Parathyroid adenoma (tissue), 2 donors: ENCODE results near the gene OR9Q1.

ENCODE experiments used
- H2AFZ ChIP-seq: fragments of 300-600 bp; sonication (generic); one replicate; pipeline ENCODE4 v1.7.0; 2017; ENCODE audit warnings: antibody characterized with exemption, mild to moderate bottlenecking
- H3K27ac ChIP-seq: fragments of 300-600 bp; sonication (generic); one replicate; pipeline ENCODE4 v1.7.0; 2017
- H3K27me3 ChIP-seq: fragments of 300-600 bp; sonication (generic); one replicate; pipeline ENCODE4 v1.7.0; 2017; ENCODE audit warnings: low read length; ENCODE audit not compliant: control insufficient read depth, insufficient read depth
- H3K36me3 ChIP-seq: fragments of 300-600 bp; sonication (generic); one replicate; pipeline ENCODE4 v1.7.0; 2017; ENCODE audit warnings: low read length; ENCODE audit not compliant: control insufficient read depth, insufficient read depth
- H3K4me1 ChIP-seq: fragments of 300-600 bp; sonication (generic); one replicate; pipeline ENCODE4 v1.7.0; 2017; ENCODE audit warnings: control low read depth
- H3K4me2 ChIP-seq: fragments of 300-600 bp; sonication (generic); one replicate; pipeline ENCODE4 v1.7.0; 2017; ENCODE audit warnings: low read length
- H3K4me3 ChIP-seq: fragments of 300-600 bp; sonication (generic); one replicate; pipeline ENCODE4 v1.7.0; 2017; ENCODE audit warnings: low read depth, low read length
- H3K79me2 ChIP-seq: fragments of 300-600 bp; sonication (generic); one replicate; pipeline ENCODE4 v1.7.0; 2017; ENCODE audit warnings: control low read depth
- H3K9ac ChIP-seq: fragments of 300-600 bp; sonication (generic); one replicate; pipeline ENCODE4 v1.7.0; 2017; ENCODE audit warnings: mild to moderate bottlenecking
- H3K9me3 ChIP-seq: fragments of 300-600 bp; sonication (generic); one replicate; pipeline ENCODE4 v1.7.0; 2017; ENCODE audit warnings: low read length; ENCODE audit not compliant: control insufficient read depth
- CTCF ChIP-seq: fragments of 300-600 bp; sonication (generic); IDR thresholded peaks from one replicate; pipeline ENCODE4 v1.7.0; 2017; ENCODE audit warnings: antibody characterized with exemption, mild to moderate bottlenecking
- donor health status: primary hyperparathyroidism.

OR9Q1 gene

GRCh38 chr11:58121096-58121495 lies 97.4 kb downstream of the OR9Q1 start:
- Histone ChIP-seq H3K4me3 (no peak overlapping the region), H3K9me3 (no peaks in the 10 kb centered on the region), H3K4me1 (no peaks in the 10 kb centered on the region), H3K79me2 (no peaks in the 10 kb centered on the region), H3K36me3 (no peaks in the 10 kb centered on the region), H3K4me2 (no peak overlapping the region), H3K27ac (no peak overlapping the region), H3K9ac (no peak overlapping the region), H2AFZ (no peak overlapping the region), H3K27me3 (no peaks in the 10 kb centered on the region)
- no peak for TF ChIP-seq CTCF

DNA sequence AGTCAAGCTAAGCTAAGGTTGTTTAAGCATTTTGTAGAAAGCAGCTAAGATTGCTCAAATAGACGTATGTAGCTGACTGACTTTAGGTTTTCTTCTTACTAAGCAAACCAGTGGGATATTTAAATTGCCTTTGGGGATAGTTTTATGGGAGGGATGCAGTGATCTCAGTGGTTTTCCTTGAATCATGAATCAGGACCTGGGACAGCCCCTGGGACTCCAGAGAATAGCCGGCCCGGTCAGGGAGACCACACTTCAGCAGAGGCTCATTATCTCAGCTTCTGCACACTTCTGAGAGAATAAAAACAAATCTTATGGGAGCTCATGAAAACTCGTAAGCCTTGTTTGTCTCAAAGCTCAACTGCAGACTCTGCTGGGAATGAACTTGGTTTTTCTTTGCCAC lies 101.8 kb downstream of the OR9Q1 start, which contains the start of gene OR9I1:
Gene OR9I1, minus strand, starts transcription at position 62 of the 400 bp plus-strand sequence. CDS start 6,086 bp downstream, outside the sequence.
- no peak within 1 kb of the TSS for H2AFZ ChIP-seq
- H3K4me1 ChIP-seq = no peaks in the 10 kb centered on the region
- H3K9me3 ChIP-seq = no peaks in the 10 kb centered on the region
- H3K27me3 ChIP-seq = no peaks in the 10 kb centered on the region
- no peak within 1 kb of the TSS for H3K4me3 ChIP-seq
- no peak within 1 kb of the TSS for H3K4me2 ChIP-seq
- TF ChIP-seq CTCF = no peak
- H3K9ac ChIP-seq = no peak within 1 kb of the TSS
- H3K36me3 ChIP-seq = no peaks in the 10 kb centered on the region
- no peaks in the 10 kb centered on the region for H3K79me2 ChIP-seq
- H3K27ac ChIP-seq = no peak within 1 kb of the TSS

DNA sequence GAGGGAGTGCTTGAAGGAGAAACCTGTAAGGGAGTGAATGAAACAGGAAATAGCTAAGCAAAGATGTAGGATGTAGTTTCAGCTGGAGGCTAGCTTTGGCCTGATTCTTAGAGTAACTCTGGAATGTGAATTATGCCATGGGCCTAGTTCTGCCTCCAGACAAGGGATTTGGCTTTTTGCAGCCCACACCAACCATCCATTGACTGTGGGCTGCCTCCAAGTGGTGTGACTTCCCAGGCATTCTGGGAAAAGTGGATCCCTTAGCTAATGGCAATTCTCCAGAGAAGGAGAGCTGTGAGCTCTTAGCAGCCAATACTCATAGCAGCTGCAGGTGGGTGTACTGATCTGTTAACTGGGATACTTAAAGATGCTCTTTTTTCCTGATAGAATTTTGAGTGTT lies 103.7 kb downstream of the OR9Q1 start:
- no peak overlapping the region for H3K4me2 ChIP-seq
- no peak overlapping the region for H3K27ac ChIP-seq
- no peaks in the 10 kb centered on the region for H3K9me3 ChIP-seq
- no peak overlapping the region for H3K9ac ChIP-seq
- no peaks in the 10 kb centered on the region for H3K4me1 ChIP-seq
- no peaks in the 10 kb centered on the region for H3K36me3 ChIP-seq
- H2AFZ ChIP-seq = no peak overlapping the region
- no peak overlapping the region for H3K4me3 ChIP-seq
- H3K27me3 ChIP-seq = no peaks in the 10 kb centered on the region
- H3K79me2 ChIP-seq = no peaks in the 10 kb centered on the region
- TF ChIP-seq CTCF = no peak

DNA sequence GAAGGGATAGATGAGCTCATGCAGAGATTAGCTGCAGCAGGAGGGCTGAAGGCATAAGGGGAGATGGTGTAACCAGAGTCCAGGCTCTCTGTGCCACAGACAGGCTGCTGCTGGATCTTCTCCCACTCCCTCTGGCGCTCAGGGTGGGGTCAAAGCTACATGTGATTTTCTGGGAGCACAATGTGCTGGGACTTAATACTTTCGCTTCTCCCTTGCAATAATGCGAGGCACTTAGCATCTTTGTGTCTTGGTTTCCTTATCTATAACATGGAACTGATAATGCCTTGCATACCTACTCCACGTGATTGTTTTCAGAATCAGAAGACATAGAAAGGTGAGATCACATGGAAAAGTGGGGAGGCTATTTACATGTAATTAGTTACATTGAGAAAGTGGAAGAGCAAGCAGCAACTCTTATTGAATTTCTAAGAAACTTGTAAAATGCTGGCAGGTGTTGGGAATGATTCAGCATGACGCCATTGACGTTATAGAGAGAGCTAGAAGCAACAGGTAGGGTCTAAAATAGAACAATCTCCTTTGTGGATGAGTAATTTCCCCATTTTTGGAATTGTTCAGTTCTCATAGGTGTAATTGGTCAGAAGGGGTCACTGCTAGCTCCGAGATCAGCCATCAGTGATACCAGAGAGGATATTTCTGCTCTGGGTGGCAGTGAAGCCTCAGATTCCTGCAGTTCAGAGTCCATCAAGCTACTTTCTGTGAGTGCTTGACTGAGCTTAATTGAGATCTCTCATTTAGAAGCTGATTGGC lies 109.8 kb downstream of the OR9Q1 start:
- TF ChIP-seq CTCF = no peak
- no peak overlapping the region for H3K9ac ChIP-seq
- no peak overlapping the region for H3K4me2 ChIP-seq
- no peaks in the 10 kb centered on the region for H3K79me2 ChIP-seq
- H3K9me3 ChIP-seq = no peaks in the 10 kb centered on the region
- no peak overlapping the region for H3K4me3 ChIP-seq
- no peak overlapping the region for H3K27ac ChIP-seq
- no peaks in the 10 kb centered on the region for H3K4me1 ChIP-seq
- H3K27me3 ChIP-seq = no peaks in the 10 kb centered on the region
- H3K36me3 ChIP-seq = no peaks in the 10 kb centered on the region
- no peak overlapping the region for H2AFZ ChIP-seq

GRCh38 chr11:58134151-58134550 lies 110.5 kb downstream of the OR9Q1 start:
- Histone ChIP-seq H3K27ac (no peak overlapping the region), H3K9me3 (no peaks in the 10 kb centered on the region), H3K9ac (no peak overlapping the region), H3K27me3 (no peaks in the 10 kb centered on the region), H3K36me3 (no peaks in the 10 kb centered on the region), H3K4me3 (no peak overlapping the region), H3K4me1 (no peaks in the 10 kb centered on the region), H3K79me2 (no peaks in the 10 kb centered on the region), H3K4me2 (no peak overlapping the region), H2AFZ (no peak overlapping the region)
- no peak for TF ChIP-seq CTCF
